Stimulated activated CD8-positive, alpha-beta memory T cell treated with anti-CD3 and anti-CD28 coated beads, Interleukin-7, amount 100 ng/mL, for 1 hour (primary cell): Measurements from ENCODE around the gene PPP2R2B.

Experiments used
- DNase-seq, 2 donors: peaks; one replicate each; pipeline ENCODE4 v3.0.0-alpha.2; 2020; ENCODE audit warnings: low read depth in 2 of 2

Gene PPP2R2B

GRCh38 chr5:146703499-146703898, 175.1 kb downstream of the PPP2R2B start:
- DNase-seq = no peak

GRCh38 chr5:146699664-146700418, 178.7 kb downstream of the PPP2R2B start:
- no peak for DNase-seq

GRCh38 chr5:146699138-146699537, 179.4 kb downstream of the PPP2R2B start:
- DNase-seq = no peak

- no peak for DNase-seq
These were observed 179.9 kb downstream of the PPP2R2B start for GRCh38 chr5:146698651-146699050.

- no peak for DNase-seq
These were observed 181.3 kb downstream of the PPP2R2B start for GRCh38 chr5:146697211-146697610.

- DNase-seq = no peak
These were observed 182.9 kb downstream of the PPP2R2B start for GRCh38 chr5:146695646-146696045.

GRCh38 chr5:146690880-146691355, 187.6 kb downstream of the PPP2R2B start:
- no peak for DNase-seq

- no peak for DNase-seq
These were observed 190.9 kb downstream of the PPP2R2B start for GRCh38 chr5:146687630-146688029.

GRCh38 chr5:146683861-146684260, 194.7 kb downstream of the PPP2R2B start:
- no peak for DNase-seq

- no peak for DNase-seq
These were observed 195.5 kb downstream of the PPP2R2B start for GRCh38 chr5:146682899-146683532.

GRCh38 chr5:146681585-146682105, 196.9 kb downstream of the PPP2R2B start:
- DNase-seq = no peak

GRCh38 chr5:146680846-146681584, 197.5 kb downstream of the PPP2R2B start:
- no peak for DNase-seq

- no peak for DNase-seq
These were observed 202.9 kb downstream of the PPP2R2B start for GRCh38 chr5:146675636-146676035.

GRCh38 chr5:146672866-146673265, 205.7 kb downstream of the PPP2R2B start:
- DNase-seq = no peak

- no peak for DNase-seq
These were observed 206.8 kb downstream of the PPP2R2B start for GRCh38 chr5:146671561-146672295.

- DNase-seq = no peak
These were observed 208.9 kb downstream of the PPP2R2B start for GRCh38 chr5:146669656-146670055.

GRCh38 chr5:146667633-146668272, 210.8 kb downstream of the PPP2R2B start:
- no peak for DNase-seq

GRCh38 chr5:146662229-146662628, 216.3 kb downstream of the PPP2R2B start:
- DNase-seq = no peak

GRCh38 chr5:146660376-146660960, 218.1 kb downstream of the PPP2R2B start:
- no peak for DNase-seq

- DNase-seq = no peak
These were observed 218.6 kb downstream of the PPP2R2B start for GRCh38 chr5:146659961-146660360.

GRCh38 chr5:146656703-146657102, 221.9 kb downstream of the PPP2R2B start:
- no peak for DNase-seq
